ENCODE data around the gene FGF14.

- TF ChIP-seq YY1 (IDR thresholded peaks at IDR 0.05; ENCODE audit: insufficient read depth, insufficient read length) = no peak
- no peak for TF ChIP-seq SUZ12 (IDR thresholded peaks at IDR 0.05; ENCODE audit: extremely low read depth, insufficient read depth, insufficient read length)
- no peak for TF ChIP-seq ZNF274 (IDR thresholded peaks at IDR 0.05; ENCODE audit: low read depth, low read length)
Observed at GRCh38 chr13:101945435-101945834, 456.4 kb downstream of the FGF14 start.
